K562 (cell line): ENCODE results near the gene UBE2K. TPM values are rescaled to one million over a fixed set of nuclear protein-coding genes. Genes with fewer than 3 reads are reported as not detected.

Experiments used
- ATAC-seq: fragments of 200-7000 bp; cut with Tn5 transposase; 3 replicates; pipeline ENCODE4 v1.9.1; 2020; ENCODE audit warnings: moderate library complexity
- BruUV-seq: library from RNA; stranded (reverse); fragments of 400-500 nt; replicated peaks from 2 replicates; lab custom pipeline; 2021; lab: Mats Ljungman, UMichigan
- CTCF ChIA-PET: fragments of 300-600 bp; formaldehyde crosslinking; extraction: SDS; loops from one replicate; lab custom pipeline; 2021; ENCODE audit warnings: low intra/inter-chr PET ratio; lab: Yijun Ruan, JAX
- POLR2A ChIA-PET: fragments of 300-600, 350-650 bp; sonication (Branson Sonifier 250); formaldehyde crosslinking; extraction: SDS; loops from one replicate; lab custom pipeline; 2021; ENCODE audit warnings: antibody characterized with exemption, inconsistent platforms; lab: Yijun Ruan, JAX
- DNase-seq, 4 experiments: peaks; one replicate each; pipeline versions ENCODE4 v3.0.0 to v3.0.0-alpha.2; 2011 to 2018; ENCODE audit warnings: low spot score in 3 of 4, mixed read lengths in 3 of 4; ENCODE audit errors: extremely low read depth in 1 of 4
- FAIRE-seq: peaks from 2 replicates; lab custom pipeline; 2011; peaks lifted over from hg19 to GRCh38; lab: Jason Lieb, UNC
- H2AFZ ChIP-seq: 2 replicates; pipeline ENCODE4 v1.6.0; 2011; ENCODE audit warnings: low read depth, low read length, control low read depth, inconsistent platforms
- H3K27ac ChIP-seq: fragments of 200-600 bp; 3 replicates; pipeline ENCODE4 v1.8.0; 2011; ENCODE audit warnings: low read depth, mild to moderate bottlenecking, control low read depth, inconsistent platforms, low read length, moderate library complexity, mixed read lengths; ENCODE audit errors: extremely low read depth
- H3K27me3 ChIP-seq, 2 experiments: fragments of 300-600 bp in 1 of 2; 2 replicates in 1 of 2; 3 replicates in 1 of 2; pipeline versions ENCODE4 v1.6.0 to v1.8.0; 2011; ENCODE audit warnings: inconsistent platforms in 2 of 2, low read length in 2 of 2, mild to moderate bottlenecking in 1 of 2, mixed read lengths in 1 of 2, moderate library complexity in 1 of 2; ENCODE audit not compliant: control insufficient read depth in 2 of 2, insufficient read depth in 2 of 2
- H3K36me3 ChIP-seq: fragments of 300-600 bp; 3 replicates; pipeline ENCODE4 v1.8.0; 2011; ENCODE audit warnings: mild to moderate bottlenecking, low read length, inconsistent platforms; ENCODE audit not compliant: control insufficient read depth, insufficient read depth
- H3K4me1 ChIP-seq, 2 experiments: fragments of 200-600 bp in 1 of 2; replicated peaks in 1 of 2; 2 replicates in 1 of 2; 3 replicates in 1 of 2; pipeline versions ENCODE4 v1.5.1 to v1.8.0; 2011; ENCODE audit warnings: inconsistent platforms in 2 of 2, low read length in 2 of 2, mild to moderate bottlenecking in 1 of 2, mixed read lengths in 1 of 2, moderate library complexity in 1 of 2; ENCODE audit not compliant: control insufficient read depth in 2 of 2, insufficient read depth in 2 of 2
- H3K4me2 ChIP-seq: 2 replicates; pipeline ENCODE4 v1.6.1; 2011; ENCODE audit warnings: low read length, control low read depth, inconsistent platforms, mixed read lengths; ENCODE audit not compliant: insufficient read depth
- H3K4me3 ChIP-seq: fragments of 200-600 bp; sonication (generic), shearing (Covaris generic); 2 replicates; pipeline ENCODE4 v1.5.1; 2016; ENCODE audit warnings: control low read depth, inconsistent platforms
- H3K79me2 ChIP-seq: fragments of 200-600 bp; 3 replicates; pipeline ENCODE4 v1.8.0; 2011; ENCODE audit warnings: low read length, inconsistent platforms; ENCODE audit not compliant: control insufficient read depth, insufficient read depth
- H3K9ac ChIP-seq, 2 experiments: 2 replicates each; pipeline versions ENCODE4 v1.6.0 to v1.6.1; 2011; ENCODE audit warnings: low read depth in 2 of 2, low read length in 2 of 2, control low read depth in 1 of 2, inconsistent platforms in 1 of 2, mild to moderate bottlenecking in 1 of 2, mixed read lengths in 1 of 2; ENCODE audit not compliant: insufficient read depth in 1 of 2
- H3K9me1 ChIP-seq: one replicate; pipeline ENCODE4 v1.6.0; 2011; ENCODE audit warnings: inconsistent platforms, mild to moderate bottlenecking, low read length, moderate library complexity; ENCODE audit not compliant: control insufficient read depth, insufficient read depth
- H3K9me3 ChIP-seq: replicated peaks from 2 replicates; pipeline ENCODE4 v1.5.1; 2011; ENCODE audit warnings: low read depth, low read length, inconsistent platforms; ENCODE audit not compliant: control insufficient read depth, insufficient read depth
- H4K20me1 ChIP-seq: replicated peaks from 2 replicates; pipeline ENCODE4 v1.6.1; 2011; ENCODE audit warnings: low read length, inconsistent platforms, mixed read lengths; ENCODE audit not compliant: control insufficient read depth, insufficient read depth
- FOXM1 ChIP-seq, 2 experiments: fragments of 450-650 bp in 1 of 2; sonication (generic) in 1 of 2; formaldehyde crosslinking in 1 of 2; IDR thresholded peaks; 2 replicates each; pipeline versions ENCODE4 v1.6.1 to v1.9.0; 2017 to 2022; ENCODE audit warnings: low read depth in 2 of 2, mild to moderate bottlenecking in 2 of 2, missing genetic modification reagents in 1 of 2, moderate library complexity in 1 of 2
- HMG20A ChIP-seq: fragments of 450-650 bp; formaldehyde crosslinking; conservative IDR thresholded peaks from 2 replicates; pipeline ENCODE4 v1.4.0; 2020; ENCODE audit warnings: mild to moderate bottlenecking, mixed read lengths
- NRF1 ChIP-seq, 2 experiments: fragments of 450-650 bp; IDR thresholded peaks in 1 of 2; conservative IDR thresholded peaks in 1 of 2; 2 replicates each; pipeline ENCODE4 v1.6.1; 2014; ENCODE audit warnings: mild to moderate bottlenecking in 2 of 2
- RB1 ChIP-seq: fragments of 450-650 bp; IDR thresholded peaks from 2 replicates; pipeline ENCODE4 v1.6.1; 2017; ENCODE audit warnings: low read depth, mild to moderate bottlenecking
- STAT5A ChIP-seq: IDR thresholded peaks from 2 replicates; pipeline ENCODE4 v1.6.1; 2012; ENCODE audit warnings: low read length, inconsistent platforms, borderline replicate concordance
- TARDBP ChIP-seq: fragments of 450-650 bp; IDR thresholded peaks from 2 replicates; pipeline ENCODE4 v1.6.1; 2016
- TBL1XR1 ChIP-seq, 2 experiments: IDR thresholded peaks; 2 replicates each; pipeline ENCODE4 v1.6.1; 2012; ENCODE audit warnings: improper control_type of control experiment in 2 of 2, low read length in 2 of 2, mild to moderate bottlenecking in 1 of 2
- TEAD2 ChIP-seq: fragments of 450-650 bp; IDR thresholded peaks from 2 replicates; pipeline ENCODE4 v1.6.1; 2016; ENCODE audit warnings: missing genetic modification characterization, control low read depth, missing compliant biosample characterization
- TFAM ChIP-seq: fragments of 250-450 bp; sonication (Bioruptor Pico); conservative IDR thresholded peaks from 2 replicates; pipeline ENCODE4 v1.5.0; 2021; ENCODE audit warnings: mild to moderate bottlenecking, moderate library complexity
- TRIM28 ChIP-seq: fragments of 450-650 bp; IDR thresholded peaks from 2 replicates; pipeline ENCODE4 v1.6.1; 2017
- ZKSCAN1 ChIP-seq: fragments of 150-350 bp; IDR thresholded peaks from 2 replicates; pipeline ENCODE4 v1.6.1; 2016; ENCODE audit warnings: low read depth, low read length
- ZNF23 ChIP-seq: fragments of 250-450 bp; sonication (Bioruptor Pico); IDR thresholded peaks from 2 replicates; pipeline ENCODE4 v1.4.0; 2020; ENCODE audit warnings: mild to moderate bottlenecking
- ZSCAN32 ChIP-seq: fragments of 450-650 bp; formaldehyde crosslinking; IDR thresholded peaks from 2 replicates; pipeline ENCODE4 v1.4.0; 2020; ENCODE audit warnings: mild to moderate bottlenecking, moderate library complexity
- WGBS: fragments of 100-300 bp; shearing (Covaris generic); methylation state at CpG from one replicate; pipeline ENCODE4 v1.1.6; 2016; ENCODE audit warnings: low coverage, mixed read lengths; ENCODE audit not compliant: insufficient coverage; ENCODE audit errors: missing lambda C conversion rate; 5-methylcytosine and 5-hydroxymethylcytosine counted together
- in situ Hi-C: fragments of 300-500 bp; cut with MboI; formaldehyde crosslinking; loops from 4 replicates; pipeline ENCODE4 v1.15.0; 2018; ENCODE audit warnings: inconsistent platforms, mixed read lengths
- intact Hi-C: fragments of 100-400 bp; cut with micrococcal nuclease; formaldehyde crosslinking; loops from 2 replicates; pipeline ENCODE4 v1.14.2; 2022
- polyA plus RNA-seq, 8 experiments: library from polyadenylated mRNA; depleted of rRNA in 4 of 8; stranded (reverse) in 5 of 8; unstranded in 3 of 8; fragments of >200 nt; fragmentation: Nextera tagmentation in 2 of 8; fragmentation: Illumina TruSeq in 1 of 8; extraction: Ambion mirVana in 2 of 8; extraction: Trizol in 1 of 8; gene quantifications; 2 replicates each; pipeline versions ENCODE4 v1.2.1 to v1.2.3, GENCODE V29; 2011 to 2014; ENCODE audit warnings: inconsistent platforms in 1 of 8, missing spikeins in 1 of 8
- total RNA-seq, 7 experiments: library from RNA; depleted of rRNA in 6 of 7; stranded (reverse); fragments of >200 nt in 6 of 7; fragmentation: Illumina TruSeq in 2 of 7; extraction: Trizol in 2 of 7; gene quantifications; 2 replicates each; pipeline versions ENCODE4 v1.2.1 to v1.2.3, GENCODE V29; 2011 to 2021; ENCODE audit warnings: low replicate concordance in 1 of 7
- TF ChIP-seq, protein P1 (sequence below): fragments of 450-650 bp; IDR thresholded peaks from 2 replicates; pipeline ENCODE4 v1.6.1; 2016; ENCODE audit warnings: missing biosample characterization, missing genetic modification characterization

UBE2K gene
- total and polyA plus RNA-seq, 9 of the 15 experiments (the other 6 are each of a cell fraction or from before 2014, with no cell fraction given): 29.8 to 190 (median 62.6) TPM

DNA sequence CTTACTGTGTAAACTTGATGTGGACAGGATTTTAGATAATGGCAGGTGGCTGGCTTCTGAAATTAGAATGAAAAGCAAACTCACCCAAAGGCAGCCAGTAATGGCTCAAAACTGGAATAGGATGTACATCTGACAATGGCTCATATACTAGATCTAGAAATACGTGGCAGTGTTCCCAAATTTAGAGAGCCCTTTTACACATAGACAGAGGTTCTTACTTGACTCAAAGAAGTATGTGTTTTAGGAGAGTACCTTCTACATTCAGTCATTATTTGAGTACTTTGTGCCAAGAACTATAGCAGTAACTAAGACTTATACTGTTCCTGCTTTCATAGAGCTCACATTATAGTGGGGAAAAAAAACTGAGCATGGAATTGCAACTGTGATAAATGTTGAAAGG, 48.0 kb downstream of the UBE2K start:
- H4K20me1 ChIP-seq: no peaks in the 10 kb centered on the region
- CTCF ChIA-PET: no interaction called here
- TF ChIP-seq, protein P1, sequence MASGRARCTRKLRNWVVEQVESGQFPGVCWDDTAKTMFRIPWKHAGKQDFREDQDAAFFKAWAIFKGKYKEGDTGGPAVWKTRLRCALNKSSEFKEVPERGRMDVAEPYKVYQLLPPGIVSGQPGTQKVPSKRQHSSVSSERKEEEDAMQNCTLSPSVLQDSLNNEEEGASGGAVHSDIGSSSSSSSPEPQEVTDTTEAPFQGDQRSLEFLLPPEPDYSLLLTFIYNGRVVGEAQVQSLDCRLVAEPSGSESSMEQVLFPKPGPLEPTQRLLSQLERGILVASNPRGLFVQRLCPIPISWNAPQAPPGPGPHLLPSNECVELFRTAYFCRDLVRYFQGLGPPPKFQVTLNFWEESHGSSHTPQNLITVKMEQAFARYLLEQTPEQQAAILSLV (tag): no peak
- TF ChIP-seq RB1: no peak
- TF ChIP-seq NRF1 (conservative IDR thresholded peaks at IDR 0.05 in 1 of 2, IDR thresholded peaks at IDR 0.05 in 1 of 2): no peak
- TF ChIP-seq TRIM28: no peak
- no peak for TF ChIP-seq TEAD2 (tag)
- TF ChIP-seq, all 486 proteins: peak for 0
- in situ Hi-C loops: no loop called here
- H3K4me3 ChIP-seq: no peak overlapping the region
- H3K4me1 ChIP-seq: no peaks in the 10 kb centered on the region; a peak in 1 of 5 replicates
- DNase-seq: no peak
- no peak overlapping the region for H3K4me2 ChIP-seq
- WGBS: 83% methylated on average over 1 of the region's 1 CpG
- POLR2A ChIA-PET: no interaction called here
- no TSS peak for BruUV-seq
- FAIRE-seq: no peak
- no peak overlapping the region for H3K9ac ChIP-seq
- H3K27ac ChIP-seq: no peak overlapping the region
- intact Hi-C loops: no loop called here
- no peak overlapping the region for H2AFZ ChIP-seq
- H3K79me2 ChIP-seq: peaks cover 40% of the 10 kb centered on the region; the same call in 2 of the 3 replicates
- no peaks in the 10 kb centered on the region for H3K9me3 ChIP-seq
- no peaks in the 10 kb centered on the region for H3K27me3 ChIP-seq
- H3K9me1 ChIP-seq: no peaks in the 10 kb centered on the region
- no peak for ATAC-seq
- H3K36me3 ChIP-seq: peaks cover 65% of the 10 kb centered on the region

DNA sequence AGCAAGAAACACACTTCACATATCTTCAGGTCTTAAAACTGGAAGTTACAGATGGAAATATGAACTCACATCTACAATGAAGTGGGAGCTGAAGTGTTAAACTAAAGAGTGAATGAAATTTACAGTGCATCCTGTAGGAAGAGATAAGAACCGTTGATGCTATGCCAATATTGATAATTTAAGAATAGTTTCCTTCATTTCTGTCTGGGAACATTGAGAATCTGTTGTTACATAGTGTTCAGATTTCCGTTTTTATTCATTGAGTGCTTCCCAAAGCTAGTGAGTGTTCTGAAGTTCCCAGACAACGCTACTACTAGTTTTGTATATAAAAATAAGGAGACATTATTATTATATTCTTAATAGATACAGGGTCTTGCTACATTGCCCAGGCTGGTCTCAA, 52.3 kb downstream of the UBE2K start:
- ATAC-seq: no peak
- Histone ChIP-seq H3K4me1 (no peaks in the 10 kb centered on the region), H2AFZ (no peak overlapping the region), H3K9me3 (no peaks in the 10 kb centered on the region), H3K27me3 (no peaks in the 10 kb centered on the region), H3K9ac (no peak overlapping the region), H4K20me1 (no peaks in the 10 kb centered on the region), H3K27ac (no peak overlapping the region), H3K9me1 (no peaks in the 10 kb centered on the region), H3K79me2 (peaks cover 27% of the 10 kb centered on the region; the same call in 2 of the 3 replicates), H3K36me3 (peaks cover 77% of the 10 kb centered on the region; the same call in 2 of the 3 replicates), H3K4me2 (no peak overlapping the region), H3K4me3 (no peak overlapping the region)
- in situ Hi-C loops (no loop called here), intact Hi-C loops (no loop called here)
- WGBS: 59% methylated on average over 3 of the region's 3 CpGs
- ChIA-PET CTCF (no interaction called here), POLR2A (interaction anchor here (0.6 kb wide), 1 partner anchor 165 kb away, joined by 3 read pairs; no protein-coding TSS in a partner anchor)
- DNase-seq: no peak
- no TSS peak for BruUV-seq
- no peak for TF ChIP-seq ZNF23 (CRISPR knock-in tag)
- TF ChIP-seq TARDBP: no peak
- no peak for TF ChIP-seq TBL1XR1 (IDR thresholded peaks at IDR 0.05; ENCODE audit: low read length in 2 of 2)
- TF ChIP-seq HMG20A (CRISPR knock-in tag): no peak
- TF ChIP-seq FOXM1 (IDR thresholded peaks at IDR 0.05; ENCODE audit: low read depth): no peak
- TF ChIP-seq FOXM1 (CRISPR knock-in tag; IDR thresholded peaks at IDR 0.05; ENCODE audit: low read depth): no peak
- no peak for TF ChIP-seq ZSCAN32 (CRISPR knock-in tag)
- no peak for TF ChIP-seq TFAM
- no peak for TF ChIP-seq ZKSCAN1
- no peak for TF ChIP-seq STAT5A
- FAIRE-seq: no peak
